Measurements from ENCODE around the gene GALNS. TPM values are rescaled to one million over a fixed set of nuclear protein-coding genes. Genes with fewer than 3 reads are reported as not detected.

Gene GALNS
- total RNA-seq, 1 experiment from 2014 or later, result 29.5 TPM

- no peak for TF ChIP-seq ATF2 (CRISPR knock-in tag; IDR thresholded peaks at IDR 0.05; ENCODE audit: borderline replicate concordance, low read depth)
- no peak for TF ChIP-seq ZNF317 (CRISPR knock-in tag; IDR thresholded peaks at IDR 0.05; ENCODE audit: borderline replicate concordance, low read depth)
- TF ChIP-seq FOXP1 (CRISPR knock-in tag; IDR thresholded peaks at IDR 0.05; ENCODE audit: borderline replicate concordance), result no peak
Observed at GRCh38 chr16:88835818-88836217, 20.9 kb downstream of the GALNS start (continued).

- Mint-ChIP-seq H3K9me3 (no peaks in the 10 kb centered on the region), H3K4me1 (no peaks in the 10 kb centered on the region), H3K27me3 (ENCODE audit: low read depth) (no peaks in the 10 kb centered on the region), H3K27ac (no peak overlapping the region), H3K36me3 (peaks cover 6% of the 10 kb centered on the region), H3K4me3 (no peak overlapping the region)
- DNase-seq (ENCODE audit: low spot score), result no peak
- ATAC-seq, result no peak
- ChIA-PET CTCF (interaction anchor here (1.4 kb wide), 1 partner anchor 21 kb away, joined by 4 read pairs; the partner anchor contains the start of genes GALNS and TRAPPC2L), POLR2A (no interaction called here)
- TF ChIP-seq CDX4 (CRISPR knock-in tag; IDR thresholded peaks at IDR 0.05; ENCODE audit: borderline replicate concordance) (no peak), RELA (CRISPR knock-in tag; IDR thresholded peaks at IDR 0.05; ENCODE audit: borderline replicate concordance) (no peak), TCF7 (CRISPR knock-in tag; IDR thresholded peaks at IDR 0.05; ENCODE audit: low read depth) (no peak), SMAD4 (CRISPR knock-in tag; IDR thresholded peaks at IDR 0.05) (no peak), FOXJ3 (CRISPR knock-in tag; IDR thresholded peaks at IDR 0.05; ENCODE audit: borderline replicate concordance) (no peak), ERG (CRISPR knock-in tag; IDR thresholded peaks at IDR 0.05) (no peak), USF1 (CRISPR knock-in tag; IDR thresholded peaks at IDR 0.05) (no peak), ZNF138 (CRISPR knock-in tag; conservative IDR thresholded peaks at IDR 0.05) (no peak), ZNF121 (CRISPR knock-in tag; IDR thresholded peaks at IDR 0.05) (no peak), ATF6 (CRISPR knock-in tag; IDR thresholded peaks at IDR 0.05) (no peak)
Observed at GRCh38 chr16:88835383-88835782, 21.4 kb downstream of the GALNS start.

- DNase-seq (ENCODE audit: low spot score) (no peak), ATAC-seq (no peak)
- no peaks in the 10 kb centered on the region for H3K27me3 Mint-ChIP-seq (ENCODE audit: low read depth)
- CTCF ChIA-PET, result interaction anchor here (1.4 kb wide), 1 partner anchor 22 kb away, joined by 4 read pairs; the partner anchor contains the start of genes GALNS and TRAPPC2L
- no peaks in the 10 kb centered on the region for H3K4me1 Mint-ChIP-seq
- no peaks in the 10 kb centered on the region for H3K9me3 Mint-ChIP-seq
- no peak overlapping the region for H3K4me3 Mint-ChIP-seq
- H3K27ac Mint-ChIP-seq, result peak overlapping the region; percentile 49; the same call in 1 of the 2 replicates
- POLR2A ChIA-PET, result no interaction called here
- H3K36me3 Mint-ChIP-seq, result peaks cover 2% of the 10 kb centered on the region
- TF ChIP-seq ATF3 (CRISPR knock-in tag; conservative IDR thresholded peaks at IDR 0.05), result no peak
- no peak for TF ChIP-seq ZNF425 (CRISPR knock-in tag; conservative IDR thresholded peaks at IDR 0.05)
- TF ChIP-seq HMGA2 (CRISPR knock-in tag; IDR thresholded peaks at IDR 0.05), result no peak
- TF ChIP-seq FOXP4 (CRISPR knock-in tag; IDR thresholded peaks at IDR 0.05), result no peak
- no peak for TF ChIP-seq ZBTB21 (CRISPR knock-in tag; IDR thresholded peaks at IDR 0.05; ENCODE audit: borderline replicate concordance)
- no peak for TF ChIP-seq FOXP1 (CRISPR knock-in tag; IDR thresholded peaks at IDR 0.05; ENCODE audit: borderline replicate concordance)
- no peak for TF ChIP-seq FOXK1 (CRISPR knock-in tag; IDR thresholded peaks at IDR 0.05)
- TF ChIP-seq NFE2L1 (CRISPR knock-in tag; IDR thresholded peaks at IDR 0.05), result no peak
- no peak for TF ChIP-seq ATF6 (CRISPR knock-in tag; IDR thresholded peaks at IDR 0.05)
Observed at GRCh38 chr16:88834670-88835069, 22.1 kb downstream of the GALNS start.
